Measurements from ENCODE around the gene EXOC7. TPM values are rescaled to one million over a fixed set of nuclear protein-coding genes. Genes with fewer than 3 reads are reported as not detected.

Gene EXOC7
- total RNA-seq, 3 donors from 2014 or later: 91.0 to 145 (median 142) TPM

GRCh38 chr17:76094046-76094445 lies 9.5 kb downstream of the EXOC7 start:
- Histone ChIP-seq H3K4me3 (no peak overlapping the region), H3K9me3 (no peaks in the 10 kb centered on the region), H3K4me1 (ENCODE audit: low read depth) (no peaks in the 10 kb centered on the region), H3K36me3 (ENCODE audit: low read depth) (peaks cover 11% of the 10 kb centered on the region)
- TF ChIP-seq, protein P1, sequence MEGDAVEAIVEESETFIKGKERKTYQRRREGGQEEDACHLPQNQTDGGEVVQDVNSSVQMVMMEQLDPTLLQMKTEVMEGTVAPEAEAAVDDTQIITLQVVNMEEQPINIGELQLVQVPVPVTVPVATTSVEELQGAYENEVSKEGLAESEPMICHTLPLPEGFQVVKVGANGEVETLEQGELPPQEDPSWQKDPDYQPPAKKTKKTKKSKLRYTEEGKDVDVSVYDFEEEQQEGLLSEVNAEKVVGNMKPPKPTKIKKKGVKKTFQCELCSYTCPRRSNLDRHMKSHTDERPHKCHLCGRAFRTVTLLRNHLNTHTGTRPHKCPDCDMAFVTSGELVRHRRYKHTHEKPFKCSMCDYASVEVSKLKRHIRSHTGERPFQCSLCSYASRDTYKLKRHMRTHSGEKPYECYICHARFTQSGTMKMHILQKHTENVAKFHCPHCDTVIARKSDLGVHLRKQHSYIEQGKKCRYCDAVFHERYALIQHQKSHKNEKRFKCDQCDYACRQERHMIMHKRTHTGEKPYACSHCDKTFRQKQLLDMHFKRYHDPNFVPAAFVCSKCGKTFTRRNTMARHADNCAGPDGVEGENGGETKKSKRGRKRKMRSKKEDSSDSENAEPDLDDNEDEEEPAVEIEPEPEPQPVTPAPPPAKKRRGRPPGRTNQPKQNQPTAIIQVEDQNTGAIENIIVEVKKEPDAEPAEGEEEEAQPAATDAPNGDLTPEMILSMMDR (IDR thresholded peaks at IDR 0.05): no peak
- DNase-seq (no peak), ATAC-seq (no peak)
- intact Hi-C loops (cut with DNase I, micrococcal nuclease): no loop called here

DNA sequence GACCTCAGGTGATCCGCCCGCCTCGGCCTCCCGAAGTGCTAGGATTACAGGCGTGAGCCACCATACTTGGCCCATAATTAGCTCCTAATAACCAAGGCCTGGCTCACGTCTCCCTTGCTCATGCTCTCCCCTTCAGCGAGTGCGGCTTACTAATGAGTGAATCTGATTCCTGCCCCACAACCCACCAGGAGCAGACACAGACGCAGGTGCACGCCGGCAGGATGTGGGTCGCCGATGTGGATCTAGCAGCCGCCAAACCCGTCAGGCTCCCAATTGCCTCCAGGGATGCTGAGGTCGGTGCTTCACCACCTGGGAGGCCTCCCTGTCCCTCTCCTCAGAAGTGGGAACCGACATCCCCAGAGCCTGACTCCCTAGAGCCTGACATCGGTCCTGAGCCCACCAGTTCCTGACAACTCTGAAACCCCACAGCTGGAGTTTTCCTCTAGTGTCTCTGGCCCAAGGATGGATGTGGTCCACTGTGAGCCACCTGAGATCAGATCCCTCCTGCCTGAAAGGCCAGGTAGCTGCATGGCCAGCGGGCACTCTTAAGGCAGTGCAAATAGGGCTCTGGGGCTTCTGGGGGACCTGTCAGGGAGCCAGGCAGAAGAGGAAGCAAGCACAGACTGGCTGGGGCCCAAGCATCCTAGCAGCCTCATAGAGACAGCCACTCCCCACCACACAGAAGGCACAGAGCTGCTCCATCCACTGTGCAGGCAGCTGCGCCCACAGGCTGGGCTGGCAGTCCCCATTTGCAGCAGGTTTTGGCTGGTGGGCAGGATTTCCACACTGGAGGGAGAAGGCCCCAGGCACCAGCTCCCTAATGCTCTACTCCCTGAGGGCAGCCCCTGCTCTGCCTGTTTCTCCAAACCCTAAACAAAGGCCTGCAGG lies 10.8 kb downstream of the EXOC7 start:
- H3K4me1 ChIP-seq (ENCODE audit: low read depth): no peaks in the 10 kb centered on the region
- no peak for ATAC-seq
- intact Hi-C loops (cut with DNase I, micrococcal nuclease): no loop called here
- no peaks in the 10 kb centered on the region for H3K9me3 ChIP-seq
- no peak overlapping the region for H3K4me3 ChIP-seq
- TF ChIP-seq, protein P1 (IDR thresholded peaks at IDR 0.05): no peak
- peaks cover 11% of the 10 kb centered on the region for H3K36me3 ChIP-seq (ENCODE audit: low read depth)
- no peak for DNase-seq

DNA sequence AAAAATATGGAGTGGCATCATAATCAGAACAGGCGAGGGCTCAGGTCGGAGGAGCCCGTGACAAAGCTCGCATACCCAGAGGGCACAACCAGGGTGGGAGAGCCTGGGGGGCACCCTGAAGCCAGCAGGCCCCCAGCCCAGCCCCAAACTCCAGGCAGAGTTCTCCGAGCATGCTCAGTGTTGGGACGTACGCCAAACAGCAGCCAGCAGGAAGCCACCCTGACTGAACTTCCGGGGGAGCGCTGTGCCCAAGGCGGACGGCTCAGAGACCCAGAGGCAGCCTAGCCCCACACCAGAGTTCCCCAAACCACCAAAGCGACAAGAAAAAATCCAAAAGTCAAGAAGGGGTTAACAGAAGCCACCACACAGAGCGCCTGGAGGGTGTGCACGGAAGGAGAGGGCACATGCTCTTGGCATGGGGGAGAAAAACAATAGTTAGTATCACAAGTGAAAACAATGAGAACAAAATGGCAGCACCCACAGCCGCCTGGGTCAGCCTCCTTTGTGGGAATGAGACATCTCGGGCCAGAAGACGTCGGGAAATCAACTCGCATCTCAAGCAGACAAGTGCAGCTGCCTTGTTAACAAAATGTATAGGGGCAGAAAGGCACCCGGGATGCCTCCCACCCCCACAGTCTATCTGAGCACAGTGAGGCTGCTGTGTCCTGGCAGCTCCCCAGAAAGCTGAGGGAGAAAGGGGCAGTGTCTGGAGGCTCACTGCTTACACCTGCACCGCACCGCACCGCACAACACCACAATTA lies 11.9 kb downstream of the EXOC7 start:
- H3K9me3 ChIP-seq: no peaks in the 10 kb centered on the region
- H3K4me1 ChIP-seq (ENCODE audit: low read depth): no peaks in the 10 kb centered on the region
- intact Hi-C loops (cut with DNase I, micrococcal nuclease): no loop called here
- DNase-seq: peak in 1 of 3 donors; percentile 46
- ATAC-seq: no peak
- peaks cover 11% of the 10 kb centered on the region for H3K36me3 ChIP-seq (ENCODE audit: low read depth)
- no peak overlapping the region for H3K4me3 ChIP-seq
- TF ChIP-seq, protein P1 (IDR thresholded peaks at IDR 0.05): no peak

- TF ChIP-seq, protein P1 (IDR thresholded peaks at IDR 0.05): no peak
- intact Hi-C loops (cut with DNase I, micrococcal nuclease): no loop called here
- no peak for ATAC-seq
Measured at GRCh38 chr17:76090517-76091129, 13.0 kb downstream of the EXOC7 start.

GRCh38 chr17:76089680-76090516 lies 13.7 kb downstream of the EXOC7 start:
- TF ChIP-seq, protein P1 (IDR thresholded peaks at IDR 0.05): no peak
- no peaks in the 10 kb centered on the region for H3K9me3 ChIP-seq
- intact Hi-C loops (cut with DNase I, micrococcal nuclease): no loop called here
- no peak overlapping the region for H3K4me3 ChIP-seq
- peaks cover 11% of the 10 kb centered on the region for H3K36me3 ChIP-seq (ENCODE audit: low read depth)
- no peaks in the 10 kb centered on the region for H3K4me1 ChIP-seq (ENCODE audit: low read depth)
- DNase-seq (peak in 1 of 3 donors; percentile 35), ATAC-seq (no peak)

More at GRCh38 chr17:76090517-76091129, 13.0 kb downstream of the EXOC7 start:
- DNase-seq: peak in 1 of 3 donors; percentile 26
- no peaks in the 10 kb centered on the region for H3K4me1 ChIP-seq (ENCODE audit: low read depth)
- no peaks in the 10 kb centered on the region for H3K9me3 ChIP-seq
- H3K36me3 ChIP-seq (ENCODE audit: low read depth): peaks cover 11% of the 10 kb centered on the region
- no peak overlapping the region for H3K4me3 ChIP-seq

All from mucosa of descending colon (tissue), 3 donors.